ENCODE results near the gene C2orf74.
"Not testable (repeated sequence)": the region's sequence is repeated elsewhere in the genome, so short reads cannot be mapped to it uniquely, and the experiment has no call there.

C2orf74 gene

GRCh38 chr2:61194646-61195045, 32.7 kb downstream of the C2orf74 start:
- not testable (repeated sequence) for H3K9me3 ChIP-seq (ENCODE audit: control insufficient read depth, low read length); H3K4me3 ChIP-seq (ENCODE audit: insufficient read depth, low read depth, low read length, poor library complexity, severe bottlenecking); DNase-seq; H3K4me1 ChIP-seq (ENCODE audit: control insufficient read depth, insufficient read depth, low read length, poor library complexity, severe bottlenecking); H3K27ac ChIP-seq (ENCODE audit: insufficient read depth, low read length, poor library complexity, severe bottlenecking); H3K27me3 ChIP-seq (replicated peaks; ENCODE audit: control insufficient read depth, insufficient read depth, low read length, poor library complexity, severe bottlenecking)
- H3K36me3 ChIP-seq (ENCODE audit: control insufficient read depth, insufficient read depth, low read length) = peaks cover 20% of the 10 kb centered on the region

GRCh38 chr2:61196671-61197070, 34.7 kb downstream of the C2orf74 start:
- DNase-seq = no peak
- H3K27ac ChIP-seq (ENCODE audit: insufficient read depth, low read length, poor library complexity, severe bottlenecking) = no peak overlapping the region
- H3K4me3 ChIP-seq (ENCODE audit: insufficient read depth, low read depth, low read length, poor library complexity, severe bottlenecking) = no peak overlapping the region
- peaks cover 20% of the 10 kb centered on the region for H3K36me3 ChIP-seq (ENCODE audit: control insufficient read depth, insufficient read depth, low read length)
- no peaks in the 10 kb centered on the region for H3K27me3 ChIP-seq (replicated peaks; ENCODE audit: control insufficient read depth, insufficient read depth, low read length, poor library complexity, severe bottlenecking)
- H3K4me1 ChIP-seq (ENCODE audit: control insufficient read depth, insufficient read depth, low read length, poor library complexity, severe bottlenecking) = peaks cover 5% of the 10 kb centered on the region
- no peaks in the 10 kb centered on the region for H3K9me3 ChIP-seq (ENCODE audit: control insufficient read depth, low read length)

- no peak overlapping the region for H3K27ac ChIP-seq (ENCODE audit: insufficient read depth, low read length, poor library complexity, severe bottlenecking)
- no peak for DNase-seq
- no peaks in the 10 kb centered on the region for H3K9me3 ChIP-seq (ENCODE audit: control insufficient read depth, low read length)
- peaks cover 55% of the 10 kb centered on the region for H3K36me3 ChIP-seq (ENCODE audit: control insufficient read depth, insufficient read depth, low read length)
- H3K4me1 ChIP-seq (ENCODE audit: control insufficient read depth, insufficient read depth, low read length, poor library complexity, severe bottlenecking) = no peaks in the 10 kb centered on the region
- no peak overlapping the region for H3K4me3 ChIP-seq (ENCODE audit: insufficient read depth, low read depth, low read length, poor library complexity, severe bottlenecking)
- no peaks in the 10 kb centered on the region for H3K27me3 ChIP-seq (replicated peaks; ENCODE audit: control insufficient read depth, insufficient read depth, low read length, poor library complexity, severe bottlenecking)
Observed at GRCh38 chr2:61205132-61205531, 43.1 kb downstream of the C2orf74 start.

GRCh38 chr2:61210332-61210981, 48.5 kb downstream of the C2orf74 start:
- Histone ChIP-seq H3K4me3 (ENCODE audit: insufficient read depth, low read depth, low read length, poor library complexity, severe bottlenecking) (no peak overlapping the region), H3K27ac (ENCODE audit: insufficient read depth, low read length, poor library complexity, severe bottlenecking) (no peak overlapping the region), H3K9me3 (ENCODE audit: control insufficient read depth, low read length) (no peaks in the 10 kb centered on the region), H3K4me1 (ENCODE audit: control insufficient read depth, insufficient read depth, low read length, poor library complexity, severe bottlenecking) (no peaks in the 10 kb centered on the region), H3K27me3 (replicated peaks; ENCODE audit: control insufficient read depth, insufficient read depth, low read length, poor library complexity, severe bottlenecking) (no peaks in the 10 kb centered on the region), H3K36me3 (ENCODE audit: control insufficient read depth, insufficient read depth, low read length) (peaks cover 50% of the 10 kb centered on the region)
- DNase-seq = no peak

- H3K27me3 ChIP-seq (replicated peaks; ENCODE audit: control insufficient read depth, insufficient read depth, low read length, poor library complexity, severe bottlenecking) = no peaks in the 10 kb centered on the region
- no peaks in the 10 kb centered on the region for H3K9me3 ChIP-seq (ENCODE audit: control insufficient read depth, low read length)
- no peak for DNase-seq
- peaks cover 33% of the 10 kb centered on the region for H3K36me3 ChIP-seq (ENCODE audit: control insufficient read depth, insufficient read depth, low read length)
- no peak overlapping the region for H3K4me3 ChIP-seq (ENCODE audit: insufficient read depth, low read depth, low read length, poor library complexity, severe bottlenecking)
- H3K4me1 ChIP-seq (ENCODE audit: control insufficient read depth, insufficient read depth, low read length, poor library complexity, severe bottlenecking) = no peaks in the 10 kb centered on the region
- H3K27ac ChIP-seq (ENCODE audit: insufficient read depth, low read length, poor library complexity, severe bottlenecking) = no peak overlapping the region
Observed at GRCh38 chr2:61214171-61214570, 52.2 kb downstream of the C2orf74 start.

Measured in effector memory CD4-positive, alpha-beta T cell (primary cell).